DOHH2 (cell line): ENCODE measurements around the gene PGAP3.

Source experiments
- H3F3A ChIP-seq: fragments of 200-600 bp; sonication (generic), shearing (Covaris generic); 2 replicates; pipeline ENCODE4 v1.6.0; 2016; ENCODE audit warnings: antibody characterized with exemption, mild to moderate bottlenecking; ENCODE audit not compliant: control insufficient read depth, insufficient read depth
- H3K27ac ChIP-seq: fragments of 200-600 bp; sonication (generic); 2 replicates; pipeline ENCODE4 v1.5.1; 2014; ENCODE audit warnings: low read depth, mild to moderate bottlenecking, low read length, moderate library complexity
- H3K27me3 ChIP-seq: fragments of 200-600 bp; sonication (generic); 2 replicates; pipeline ENCODE4 v1.6.1; 2014; ENCODE audit warnings: mild to moderate bottlenecking, low read length, mixed read lengths; ENCODE audit not compliant: control insufficient read depth
- H3K36me3 ChIP-seq: fragments of 200-600 bp; sonication (generic); 2 replicates; pipeline ENCODE4 v1.6.1; 2014; ENCODE audit warnings: mild to moderate bottlenecking, low read length, moderate library complexity, mixed read lengths; ENCODE audit not compliant: control insufficient read depth
- H3K4me1 ChIP-seq: fragments of 200-600 bp; sonication (generic); 2 replicates; pipeline ENCODE4 v1.6.1; 2014; ENCODE audit warnings: mild to moderate bottlenecking, low read length, mixed read lengths; ENCODE audit not compliant: control insufficient read depth
- H3K4me2 ChIP-seq: fragments of 200-600 bp; sonication (generic); 2 replicates; pipeline ENCODE4 v1.6.0; 2014; ENCODE audit warnings: mild to moderate bottlenecking, low read length, moderate library complexity
- H3K4me3 ChIP-seq: fragments of 200-600 bp; sonication (generic); 2 replicates; pipeline ENCODE4 v1.5.1; 2014; ENCODE audit warnings: mild to moderate bottlenecking, low read length, mixed read lengths
- H3K79me2 ChIP-seq: fragments of 200-600 bp; sonication (generic); 2 replicates; pipeline ENCODE4 v1.6.1; 2014; ENCODE audit warnings: mild to moderate bottlenecking, low read length, mixed read lengths; ENCODE audit not compliant: control insufficient read depth
- H3K9me2 ChIP-seq: fragments of 200-600 bp; sonication (generic); replicated peaks from 2 replicates; pipeline ENCODE4 v1.6.1; 2014; ENCODE audit warnings: mild to moderate bottlenecking, low read length, mixed read lengths; ENCODE audit not compliant: control insufficient read depth
- H3K9me3 ChIP-seq: fragments of 200-600 bp; sonication (generic); 2 replicates; pipeline ENCODE4 v1.6.1; 2014; ENCODE audit warnings: antibody characterized with exemption, low read length, mixed read lengths; ENCODE audit not compliant: control insufficient read depth, insufficient read depth
- H4K20me1 ChIP-seq: fragments of 200-600 bp; sonication (generic); 2 replicates; pipeline ENCODE4 v1.6.0; 2014; ENCODE audit warnings: low read depth, mild to moderate bottlenecking, antibody characterized with exemption, low read length, moderate library complexity; ENCODE audit not compliant: control insufficient read depth, insufficient read depth
- EZH2phosphoT487 ChIP-seq: fragments of 200-600 bp; sonication (generic); IDR thresholded peaks from 2 replicates; pipeline ENCODE4 v1.6.1; 2017; ENCODE audit warnings: borderline replicate concordance, mild to moderate bottlenecking, antibody characterized with exemption, low read length, moderate library complexity, mixed read lengths
- TF ChIP-seq, protein P1 (sequence below): fragments of 200-600 bp; sonication (generic); IDR thresholded peaks from one replicate; pipeline ENCODE4 v1.5.1; 2014; ENCODE audit warnings: antibody characterized with exemption, mild to moderate bottlenecking, low read depth, low read length; ENCODE audit not compliant: poor library complexity, severe bottlenecking

PGAP3 gene

DNA sequence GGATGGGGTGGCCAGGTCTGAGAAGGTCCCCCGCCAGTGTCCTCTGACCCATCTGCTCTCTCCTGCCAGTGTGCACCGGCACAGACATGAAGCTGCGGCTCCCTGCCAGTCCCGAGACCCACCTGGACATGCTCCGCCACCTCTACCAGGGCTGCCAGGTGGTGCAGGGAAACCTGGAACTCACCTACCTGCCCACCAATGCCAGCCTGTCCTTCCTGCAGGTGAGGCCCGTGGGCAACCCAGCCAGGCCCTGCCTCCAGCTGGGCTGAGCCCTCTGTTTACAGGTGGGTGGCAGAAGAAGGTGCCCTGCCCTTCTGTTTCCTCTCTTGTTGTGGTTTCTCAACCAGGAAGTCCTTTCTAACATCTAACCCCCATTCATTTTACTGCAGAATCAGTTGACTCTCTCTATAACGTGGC is 19.1 kb upstream of the PGAP3 start:
- Histone ChIP-seq H3K9me2 (no peaks in the 10 kb centered on the region), H4K20me1 (no peaks in the 10 kb centered on the region), H3K79me2 (no peaks in the 10 kb centered on the region), H3K27me3 (peaks cover 2% of the 10 kb centered on the region; the same call in 1 of the 2 replicates), H3K4me2 (no peak overlapping the region), H3K4me1 (peaks cover 19% of the 10 kb centered on the region), H3K9me3 (no peaks in the 10 kb centered on the region), H3K27ac (no peak overlapping the region), H3K4me3 (no peak overlapping the region), H3K36me3 (no peaks in the 10 kb centered on the region), H3F3A (0 out of 2 replicates have a peak, but pooled peaks cover 2% of the 10 kb centered on the region)
- TF ChIP-seq, protein P1, sequence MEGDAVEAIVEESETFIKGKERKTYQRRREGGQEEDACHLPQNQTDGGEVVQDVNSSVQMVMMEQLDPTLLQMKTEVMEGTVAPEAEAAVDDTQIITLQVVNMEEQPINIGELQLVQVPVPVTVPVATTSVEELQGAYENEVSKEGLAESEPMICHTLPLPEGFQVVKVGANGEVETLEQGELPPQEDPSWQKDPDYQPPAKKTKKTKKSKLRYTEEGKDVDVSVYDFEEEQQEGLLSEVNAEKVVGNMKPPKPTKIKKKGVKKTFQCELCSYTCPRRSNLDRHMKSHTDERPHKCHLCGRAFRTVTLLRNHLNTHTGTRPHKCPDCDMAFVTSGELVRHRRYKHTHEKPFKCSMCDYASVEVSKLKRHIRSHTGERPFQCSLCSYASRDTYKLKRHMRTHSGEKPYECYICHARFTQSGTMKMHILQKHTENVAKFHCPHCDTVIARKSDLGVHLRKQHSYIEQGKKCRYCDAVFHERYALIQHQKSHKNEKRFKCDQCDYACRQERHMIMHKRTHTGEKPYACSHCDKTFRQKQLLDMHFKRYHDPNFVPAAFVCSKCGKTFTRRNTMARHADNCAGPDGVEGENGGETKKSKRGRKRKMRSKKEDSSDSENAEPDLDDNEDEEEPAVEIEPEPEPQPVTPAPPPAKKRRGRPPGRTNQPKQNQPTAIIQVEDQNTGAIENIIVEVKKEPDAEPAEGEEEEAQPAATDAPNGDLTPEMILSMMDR: no peak
- no peak for TF ChIP-seq EZH2phosphoT487

DNA sequence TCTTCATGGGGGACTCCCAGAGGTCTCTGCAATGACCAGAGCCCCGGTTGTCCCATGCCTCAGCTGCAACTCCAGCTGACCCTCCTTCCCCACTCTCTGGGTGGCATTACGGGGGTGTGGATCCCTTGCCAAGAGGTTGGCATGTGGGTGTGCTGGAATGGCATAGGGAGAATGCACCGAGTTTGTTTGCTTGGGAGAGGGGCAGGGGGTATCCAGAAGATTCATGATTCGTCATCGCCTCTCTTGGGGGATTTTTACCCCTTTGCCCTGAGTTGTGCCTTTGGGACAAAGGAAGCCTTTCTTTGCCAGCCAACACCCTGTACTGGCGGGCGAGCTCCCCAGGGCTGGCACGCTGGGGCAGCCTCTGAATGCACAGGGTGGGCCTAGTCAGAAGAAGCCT is 18.5 kb upstream of the PGAP3 start:
- H4K20me1 ChIP-seq: no peaks in the 10 kb centered on the region
- 0 out of 2 replicates have a peak, but pooled peaks cover 2% of the 10 kb centered on the region for H3F3A ChIP-seq
- H3K36me3 ChIP-seq: no peaks in the 10 kb centered on the region
- TF ChIP-seq EZH2phosphoT487: no peak
- TF ChIP-seq, protein P1: no peak
- no peak overlapping the region for H3K27ac ChIP-seq
- H3K9me2 ChIP-seq: no peaks in the 10 kb centered on the region
- no peak overlapping the region for H3K4me2 ChIP-seq
- H3K4me3 ChIP-seq: no peak overlapping the region
- H3K4me1 ChIP-seq: peaks cover 19% of the 10 kb centered on the region
- H3K79me2 ChIP-seq: no peaks in the 10 kb centered on the region
- H3K27me3 ChIP-seq: peaks cover 8% of the 10 kb centered on the region; the same call in 1 of the 2 replicates
- H3K9me3 ChIP-seq: no peaks in the 10 kb centered on the region

DNA sequence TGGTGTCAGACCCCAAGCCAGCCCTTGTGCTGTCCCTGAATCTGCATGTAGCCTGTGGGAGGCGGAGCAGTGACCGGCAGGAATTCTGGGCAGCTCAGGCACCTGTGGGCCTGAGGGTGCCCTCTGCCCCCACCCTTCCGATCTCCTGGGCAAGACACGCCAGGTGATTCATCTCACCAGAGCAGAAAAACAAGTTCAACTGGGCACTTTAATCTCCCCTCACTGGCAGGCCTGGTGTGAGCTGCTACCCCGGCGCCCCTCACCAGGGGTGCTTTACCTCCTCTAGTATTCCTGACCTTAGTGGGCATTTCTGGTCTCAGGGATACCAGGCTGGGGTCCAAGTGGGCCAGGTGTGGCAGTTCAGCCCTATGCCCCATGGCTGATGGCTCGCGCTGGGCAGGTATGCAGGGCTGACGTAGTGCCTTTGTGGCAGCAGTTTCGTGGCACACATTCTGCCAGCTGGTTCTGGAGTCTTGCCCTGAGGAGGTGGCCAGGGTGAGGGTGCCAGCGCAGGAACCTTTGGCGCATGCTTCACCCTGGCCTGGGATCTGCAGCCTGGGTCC is 18.0 kb upstream of the PGAP3 start:
- H3K27me3 ChIP-seq: peaks cover 13% of the 10 kb centered on the region; the same call in 1 of the 2 replicates
- H3K27ac ChIP-seq: no peak overlapping the region
- H3K4me2 ChIP-seq: no peak overlapping the region
- no peak overlapping the region for H3K4me3 ChIP-seq
- no peaks in the 10 kb centered on the region for H3K36me3 ChIP-seq
- TF ChIP-seq, protein P1: no peak
- TF ChIP-seq EZH2phosphoT487: no peak
- peaks cover 19% of the 10 kb centered on the region for H3K4me1 ChIP-seq
- H3K79me2 ChIP-seq: no peaks in the 10 kb centered on the region
- H3K9me3 ChIP-seq: no peaks in the 10 kb centered on the region
- H3F3A ChIP-seq: 0 out of 2 replicates have a peak, but pooled peaks cover 2% of the 10 kb centered on the region
- H4K20me1 ChIP-seq: no peaks in the 10 kb centered on the region
- no peaks in the 10 kb centered on the region for H3K9me2 ChIP-seq
